HepG2 (cell line): Measurements from ENCODE around the gene PEPD. TPM values are rescaled to one million over a fixed set of nuclear protein-coding genes. Genes with fewer than 3 reads are reported as not detected.

Experiments used
- BRD4 ChIP-seq: sonication (generic); formaldehyde crosslinking; IDR thresholded peaks from 2 replicates; pipeline ENCODE4 v1.4.0; 2020; ENCODE audit warnings: missing genetic modification reagents
- CHD2 ChIP-seq: IDR thresholded peaks from 2 replicates; pipeline ENCODE4 v1.6.1; 2011; ENCODE audit warnings: low read depth, low read length, improper control_type of control experiment
- GABPA ChIP-seq, 2 experiments: IDR thresholded peaks; 2 replicates each; pipeline ENCODE4 v1.6.1; 2011 to 2016; ENCODE audit warnings: low read depth in 2 of 2, low read length in 1 of 2, missing biosample characterization in 1 of 2, missing genetic modification characterization in 1 of 2
- MIER3 ChIP-seq: IDR thresholded peaks from 2 replicates; pipeline ENCODE4 v1.6.1; 2016; ENCODE audit warnings: missing compliant biosample characterization, borderline replicate concordance
- PITX1 ChIP-seq: sonication (generic); formaldehyde crosslinking; IDR thresholded peaks from 2 replicates; pipeline ENCODE4 v1.5.1; 2020; ENCODE audit warnings: mild to moderate bottlenecking, missing genetic modification reagents
- RBAK ChIP-seq: sonication (generic); formaldehyde crosslinking; IDR thresholded peaks from 2 replicates; pipeline ENCODE4 v1.5.1; 2020; ENCODE audit warnings: mild to moderate bottlenecking, missing genetic modification reagents
- SOX13 ChIP-seq, 3 experiments: fragments of 450-650 bp in 1 of 3; sonication (generic) in 1 of 3; formaldehyde crosslinking in 1 of 3; IDR thresholded peaks in 2 of 3; conservative IDR thresholded peaks in 1 of 3; 2 replicates each; pipeline versions ENCODE4 v1.5.0 to v1.6.1; 2016 to 2020; ENCODE audit warnings: antibody characterized with exemption in 1 of 3, mild to moderate bottlenecking in 1 of 3, missing compliant biosample characterization in 1 of 3, missing genetic modification reagents in 1 of 3, moderate library complexity in 1 of 3
- TAF1 ChIP-seq: sonication (generic); formaldehyde crosslinking; IDR thresholded peaks from 2 replicates; pipeline ENCODE4 v1.4.0; 2020; ENCODE audit warnings: missing genetic modification reagents
- ZNF224 ChIP-seq: sonication (generic); formaldehyde crosslinking; IDR thresholded peaks from 2 replicates; pipeline ENCODE4 v1.5.0; 2020; ENCODE audit warnings: mild to moderate bottlenecking, missing genetic modification reagents
- ZNF296 ChIP-seq: sonication (generic); formaldehyde crosslinking; conservative IDR thresholded peaks from 2 replicates; pipeline ENCODE4 v1.5.0; 2020; ENCODE audit warnings: mild to moderate bottlenecking, missing genetic modification reagents
- ZNF512B ChIP-seq: sonication (generic); formaldehyde crosslinking; IDR thresholded peaks from 2 replicates; pipeline ENCODE4 v1.5.1; 2020; ENCODE audit warnings: missing genetic modification reagents, mild to moderate bottlenecking, borderline replicate concordance
- polyA plus RNA-seq, 8 experiments: library from polyadenylated mRNA; depleted of rRNA in 3 of 8; stranded (reverse) in 7 of 8; unstranded in 1 of 8; fragments of >200 nt; fragmentation: Illumina TruSeq in 4 of 8; extraction: Trizol in 4 of 8; gene quantifications; 2 replicates each; pipeline versions ENCODE4 v1.2.1 to v1.2.3, GENCODE V29; 2011 to 2016; ENCODE audit warnings: low read depth in 4 of 8, missing spikeins in 1 of 8, mixed read lengths in 1 of 8; ENCODE audit not compliant: insufficient read depth in 1 of 8
- total RNA-seq, 5 experiments: library from RNA; depleted of rRNA; stranded (reverse); fragments of >200 nt; fragmentation: Illumina TruSeq; extraction: Trizol; gene quantifications; 2 replicates each; pipeline ENCODE4 v1.2.3, GENCODE V29; 2016; ENCODE audit warnings: low read depth in 1 of 5
- TF ChIP-seq, protein P1 (sequence below): IDR thresholded peaks from 2 replicates; pipeline ENCODE4 v1.6.1; 2016; ENCODE audit warnings: low read depth, missing genetic modification reagents, missing compliant biosample characterization
- TF ChIP-seq, protein P2 (sequence below): sonication (generic); formaldehyde crosslinking; IDR thresholded peaks from 2 replicates; pipeline ENCODE4 v1.8.0; 2022; ENCODE audit warnings: missing genetic modification reagents, mild to moderate bottlenecking, borderline replicate concordance

The PEPD gene
- total and polyA plus RNA-seq, 2 of the 13 experiments (the other 11 are each of a cell fraction or from before 2014, with no cell fraction given): 60.7 to 75.1 TPM

- TF ChIP-seq, protein P1, sequence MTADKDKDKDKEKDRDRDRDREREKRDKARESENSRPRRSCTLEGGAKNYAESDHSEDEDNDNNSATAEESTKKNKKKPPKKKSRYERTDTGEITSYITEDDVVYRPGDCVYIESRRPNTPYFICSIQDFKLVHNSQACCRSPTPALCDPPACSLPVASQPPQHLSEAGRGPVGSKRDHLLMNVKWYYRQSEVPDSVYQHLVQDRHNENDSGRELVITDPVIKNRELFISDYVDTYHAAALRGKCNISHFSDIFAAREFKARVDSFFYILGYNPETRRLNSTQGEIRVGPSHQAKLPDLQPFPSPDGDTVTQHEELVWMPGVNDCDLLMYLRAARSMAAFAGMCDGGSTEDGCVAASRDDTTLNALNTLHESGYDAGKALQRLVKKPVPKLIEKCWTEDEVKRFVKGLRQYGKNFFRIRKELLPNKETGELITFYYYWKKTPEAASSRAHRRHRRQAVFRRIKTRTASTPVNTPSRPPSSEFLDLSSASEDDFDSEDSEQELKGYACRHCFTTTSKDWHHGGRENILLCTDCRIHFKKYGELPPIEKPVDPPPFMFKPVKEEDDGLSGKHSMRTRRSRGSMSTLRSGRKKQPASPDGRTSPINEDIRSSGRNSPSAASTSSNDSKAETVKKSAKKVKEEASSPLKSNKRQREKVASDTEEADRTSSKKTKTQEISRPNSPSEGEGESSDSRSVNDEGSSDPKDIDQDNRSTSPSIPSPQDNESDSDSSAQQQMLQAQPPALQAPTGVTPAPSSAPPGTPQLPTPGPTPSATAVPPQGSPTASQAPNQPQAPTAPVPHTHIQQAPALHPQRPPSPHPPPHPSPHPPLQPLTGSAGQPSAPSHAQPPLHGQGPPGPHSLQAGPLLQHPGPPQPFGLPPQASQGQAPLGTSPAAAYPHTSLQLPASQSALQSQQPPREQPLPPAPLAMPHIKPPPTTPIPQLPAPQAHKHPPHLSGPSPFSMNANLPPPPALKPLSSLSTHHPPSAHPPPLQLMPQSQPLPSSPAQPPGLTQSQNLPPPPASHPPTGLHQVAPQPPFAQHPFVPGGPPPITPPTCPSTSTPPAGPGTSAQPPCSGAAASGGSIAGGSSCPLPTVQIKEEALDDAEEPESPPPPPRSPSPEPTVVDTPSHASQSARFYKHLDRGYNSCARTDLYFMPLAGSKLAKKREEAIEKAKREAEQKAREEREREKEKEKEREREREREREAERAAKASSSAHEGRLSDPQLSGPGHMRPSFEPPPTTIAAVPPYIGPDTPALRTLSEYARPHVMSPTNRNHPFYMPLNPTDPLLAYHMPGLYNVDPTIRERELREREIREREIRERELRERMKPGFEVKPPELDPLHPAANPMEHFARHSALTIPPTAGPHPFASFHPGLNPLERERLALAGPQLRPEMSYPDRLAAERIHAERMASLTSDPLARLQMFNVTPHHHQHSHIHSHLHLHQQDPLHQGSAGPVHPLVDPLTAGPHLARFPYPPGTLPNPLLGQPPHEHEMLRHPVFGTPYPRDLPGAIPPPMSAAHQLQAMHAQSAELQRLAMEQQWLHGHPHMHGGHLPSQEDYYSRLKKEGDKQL: 0 out of 2 replicates have a peak, but pooled peaks have one; percentile 23
- TF ChIP-seq BRD4 (CRISPR knock-in tag) (peak; percentile 74; the same call in 1 of the 2 replicates), MIER3 (peak; percentile 44; the same call in 1 of the 2 replicates), ZNF224 (CRISPR knock-in tag) (peak; percentile 53; the same call in 1 of the 2 replicates), GABPA (IDR thresholded peaks at IDR 0.05; ENCODE audit: low read depth, low read length) (no peak), GABPA (CRISPR knock-in tag; IDR thresholded peaks at IDR 0.05; ENCODE audit: low read depth) (no peak), PITX1 (peak; percentile 89), SOX13 (IDR thresholded peaks at IDR 0.05) (peak; percentile 35; the same call in 1 of the 2 replicates), SOX13 (CRISPR knock-in tag; conservative IDR thresholded peaks at IDR 0.05 in 1 of 2, IDR thresholded peaks at IDR 0.05 in 1 of 2) (peak in 1 of 2 experiments; percentile 44; a peak in 1 of 4 replicates), ZNF512B (CRISPR knock-in tag) (peak; percentile 90; the same call in 1 of the 2 replicates), RBAK (CRISPR knock-in tag) (peak; percentile 63; the same call in 1 of the 2 replicates), ZNF296 (CRISPR knock-in tag) (peak; percentile 68; the same call in 1 of the 2 replicates), CHD2 (no peak), TAF1 (CRISPR knock-in tag) (no peak)
- TF ChIP-seq, protein P2, sequence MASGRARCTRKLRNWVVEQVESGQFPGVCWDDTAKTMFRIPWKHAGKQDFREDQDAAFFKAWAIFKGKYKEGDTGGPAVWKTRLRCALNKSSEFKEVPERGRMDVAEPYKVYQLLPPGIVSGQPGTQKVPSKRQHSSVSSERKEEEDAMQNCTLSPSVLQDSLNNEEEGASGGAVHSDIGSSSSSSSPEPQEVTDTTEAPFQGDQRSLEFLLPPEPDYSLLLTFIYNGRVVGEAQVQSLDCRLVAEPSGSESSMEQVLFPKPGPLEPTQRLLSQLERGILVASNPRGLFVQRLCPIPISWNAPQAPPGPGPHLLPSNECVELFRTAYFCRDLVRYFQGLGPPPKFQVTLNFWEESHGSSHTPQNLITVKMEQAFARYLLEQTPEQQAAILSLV (CRISPR knock-in tag): 0 out of 2 replicates have a peak, but pooled peaks have one; percentile 17
Observed at GRCh38 chr19:33399745-33400681, 121.6 kb downstream of the PEPD start (continued).
